Mucosa of gallbladder (tissue), 1 donor: ENCODE measurements around the gene FLOT1. TPM values are rescaled to one million over a fixed set of nuclear protein-coding genes. Genes with fewer than 3 reads are reported as not detected.
"Not testable (repeated sequence)": the region's sequence is repeated elsewhere in the genome, so short reads cannot be mapped to it uniquely, and the experiment has no call there.

ENCODE experiments used
- DNase-seq: peaks from one replicate; pipeline ENCODE4 v3.0.0-alpha.2; 2020; ENCODE audit warnings: low spot score
- total RNA-seq: library from RNA; stranded (reverse); gene quantifications from one replicate; pipeline ENCODE4 v1.2.1, GENCODE V29; 2021
- donor health status: DM: no; HTN: no; CAD: no.

Gene FLOT1
- total RNA-seq, 1 donor from 2014 or later: 177 TPM

- DNase-seq: no peak
Measured at GRCh38 chr6:30747300-30747687, 4.8 kb upstream of the FLOT1 start.

GRCh38 chr6:30744054-30744805 lies 1.7 kb upstream of the FLOT1 start, which contains the start of gene IER3:
IER3 (minus strand) TSS chr6:30744547; CDS start chr6:30744518, 29 bp downstream.
- peak; percentile 91 for DNase-seq

GRCh38 chr6:30743099-30744053 lies 889 bp upstream of the FLOT1 start:
- DNase-seq: no peak

GRCh38 chr6:30741789-30742315 lies 635 bp downstream of the FLOT1 start:
- DNase-seq: no peak

GRCh38 chr6:30741063-30741779 lies 1.3 kb downstream of the FLOT1 start:
- DNase-seq: no peak

GRCh38 chr6:30740540-30740870 lies 2.0 kb downstream of the FLOT1 start:
- no peak for DNase-seq

- no peak for DNase-seq
Measured at GRCh38 chr6:30738532-30738931, 4.0 kb downstream of the FLOT1 start.

GRCh38 chr6:30735668-30736314 lies 6.7 kb downstream of the FLOT1 start:
- DNase-seq: no peak

GRCh38 chr6:30732237-30732943 lies 10.1 kb downstream of the FLOT1 start:
- no peak for DNase-seq

- peak; percentile 78 for DNase-seq
Measured at GRCh38 chr6:30730601-30731435, 11.7 kb downstream of the FLOT1 start.

- no peak for DNase-seq
Measured at GRCh38 chr6:30727920-30728553, 14.4 kb downstream of the FLOT1 start.

- no peak for DNase-seq
Measured at GRCh38 chr6:30726506-30727413, 15.7 kb downstream of the FLOT1 start.

- no peak for DNase-seq
Measured at GRCh38 chr6:30725713-30726505, 16.6 kb downstream of the FLOT1 start.

- no peak for DNase-seq
Measured at GRCh38 chr6:30724906-30725667, 17.4 kb downstream of the FLOT1 start.

GRCh38 chr6:30723843-30724741 lies 18.4 kb downstream of the FLOT1 start:
- not testable (repeated sequence) for DNase-seq
